ENCODE data around the gene GFPT2.
A peak's percentile ranks its signal among the peaks of the same experiment; 100 is the strongest.

The GFPT2 gene

DNA sequence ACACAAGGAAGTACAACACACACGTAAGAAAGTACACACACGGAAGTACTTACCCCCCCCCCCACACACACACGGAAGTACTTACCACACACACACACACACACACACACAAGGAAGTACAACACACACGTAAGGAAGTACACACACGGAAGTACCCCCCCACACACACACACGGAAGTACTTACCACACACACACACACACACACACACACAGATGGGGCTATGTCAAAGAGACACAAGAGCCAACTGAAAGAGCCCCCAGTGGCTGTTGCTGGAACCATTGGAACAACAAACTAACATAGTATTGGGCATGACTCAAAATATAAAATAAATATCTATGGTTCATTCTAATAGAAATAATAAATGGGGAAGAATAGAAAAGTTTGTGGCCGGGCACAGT is 56.4 kb downstream of the GFPT2 start:
- TF ChIP-seq POLR2AphosphoS5 (IDR thresholded peaks at IDR 0.05; ENCODE audit: borderline replicate concordance, low read depth, low read length), result no peak
- TF ChIP-seq FOXP2 (optimal IDR thresholded peaks at IDR 0.05; ENCODE audit: control extremely low read depth, extremely low read length, insufficient read depth), result no peak
- no peak for TF ChIP-seq EZH2 (IDR thresholded peaks at IDR 0.05)
- no peak for DNase-seq (ENCODE audit: low read depth, low spot score)
- Histone ChIP-seq H3K27ac (no peak overlapping the region), H3K4me3 (no peak overlapping the region), H3K9me3 (ENCODE audit: low read depth, low read length) (no peaks in the 10 kb centered on the region), H3K36me3 (ENCODE audit: insufficient read depth, low read length) (no peaks in the 10 kb centered on the region), H3K9ac (ENCODE audit: insufficient read length) (no peak overlapping the region)

DNA sequence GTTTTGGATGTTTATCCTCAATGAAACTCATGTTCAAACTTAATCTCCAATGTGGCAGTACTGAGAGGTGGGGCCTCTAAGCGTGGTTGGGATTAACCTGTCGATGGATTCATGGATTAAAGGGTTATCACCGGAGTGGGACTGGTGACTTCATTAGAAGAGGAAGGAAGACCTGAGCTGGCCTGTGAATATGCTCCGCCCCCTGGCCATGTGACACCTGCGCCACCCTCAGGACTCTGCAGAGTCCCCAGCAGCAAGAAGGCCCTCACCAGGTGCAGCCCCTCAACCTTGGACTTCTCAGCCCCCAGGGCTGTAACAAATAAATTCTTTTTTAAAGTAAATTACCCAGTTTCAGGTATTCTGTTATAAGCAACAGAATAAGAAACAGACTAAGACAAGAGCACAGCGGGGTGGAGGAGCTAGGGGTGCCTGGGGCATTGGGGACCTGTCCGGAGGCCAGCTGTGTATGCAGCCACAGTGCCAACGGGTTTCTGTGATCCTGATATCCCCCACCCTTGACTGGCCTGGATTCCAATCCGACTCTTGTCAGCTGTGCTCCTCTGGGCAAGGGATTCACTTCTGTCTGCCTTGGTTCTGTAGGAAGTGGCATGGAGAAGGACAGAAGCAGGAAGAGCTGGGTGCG is 58.1 kb downstream of the GFPT2 start:
- no peak overlapping the region for H3K9ac ChIP-seq (ENCODE audit: insufficient read length)
- DNase-seq (ENCODE audit: low read depth, low spot score), result no peak
- no peak overlapping the region for H3K27ac ChIP-seq
- no peak overlapping the region for H3K4me3 ChIP-seq
- TF ChIP-seq POLR2AphosphoS5 (IDR thresholded peaks at IDR 0.05; ENCODE audit: borderline replicate concordance, low read depth, low read length), result no peak
- TF ChIP-seq EZH2 (IDR thresholded peaks at IDR 0.05), result no peak
- no peak for TF ChIP-seq FOXP2 (optimal IDR thresholded peaks at IDR 0.05; ENCODE audit: control extremely low read depth, extremely low read length, insufficient read depth)
- H3K36me3 ChIP-seq (ENCODE audit: insufficient read depth, low read length), result no peaks in the 10 kb centered on the region
- H3K9me3 ChIP-seq (ENCODE audit: low read depth, low read length), result no peaks in the 10 kb centered on the region

DNA sequence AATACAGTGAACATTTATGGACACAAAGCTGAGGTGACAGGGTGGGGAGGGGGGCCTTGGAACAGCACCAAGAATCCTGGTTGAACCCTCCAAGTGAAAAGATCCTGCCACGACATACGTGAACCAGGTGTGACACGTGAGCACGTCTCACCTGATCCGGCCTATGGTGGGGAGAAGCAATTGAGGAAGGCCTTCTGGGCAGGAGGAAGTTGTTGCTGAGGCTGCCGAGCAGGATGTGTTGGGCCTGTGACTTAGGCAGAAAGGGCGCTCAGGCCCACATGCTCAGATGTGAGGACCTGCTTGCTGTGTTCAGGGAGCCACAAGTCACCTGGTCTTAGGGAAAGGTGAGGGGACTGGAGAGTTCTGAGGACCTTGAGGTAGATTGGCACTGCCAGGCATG is 58.7 kb downstream of the GFPT2 start:
- no peak overlapping the region for H3K9ac ChIP-seq (ENCODE audit: insufficient read length)
- no peak overlapping the region for H3K27ac ChIP-seq
- no peak for DNase-seq (ENCODE audit: low read depth, low spot score)
- TF ChIP-seq FOXP2 (optimal IDR thresholded peaks at IDR 0.05; ENCODE audit: control extremely low read depth, extremely low read length, insufficient read depth) (no peak), EZH2 (IDR thresholded peaks at IDR 0.05) (no peak), POLR2AphosphoS5 (IDR thresholded peaks at IDR 0.05; ENCODE audit: borderline replicate concordance, low read depth, low read length) (no peak)
- no peak overlapping the region for H3K4me3 ChIP-seq
- H3K9me3 ChIP-seq (ENCODE audit: low read depth, low read length), result no peaks in the 10 kb centered on the region
- no peaks in the 10 kb centered on the region for H3K36me3 ChIP-seq (ENCODE audit: insufficient read depth, low read length)

DNA sequence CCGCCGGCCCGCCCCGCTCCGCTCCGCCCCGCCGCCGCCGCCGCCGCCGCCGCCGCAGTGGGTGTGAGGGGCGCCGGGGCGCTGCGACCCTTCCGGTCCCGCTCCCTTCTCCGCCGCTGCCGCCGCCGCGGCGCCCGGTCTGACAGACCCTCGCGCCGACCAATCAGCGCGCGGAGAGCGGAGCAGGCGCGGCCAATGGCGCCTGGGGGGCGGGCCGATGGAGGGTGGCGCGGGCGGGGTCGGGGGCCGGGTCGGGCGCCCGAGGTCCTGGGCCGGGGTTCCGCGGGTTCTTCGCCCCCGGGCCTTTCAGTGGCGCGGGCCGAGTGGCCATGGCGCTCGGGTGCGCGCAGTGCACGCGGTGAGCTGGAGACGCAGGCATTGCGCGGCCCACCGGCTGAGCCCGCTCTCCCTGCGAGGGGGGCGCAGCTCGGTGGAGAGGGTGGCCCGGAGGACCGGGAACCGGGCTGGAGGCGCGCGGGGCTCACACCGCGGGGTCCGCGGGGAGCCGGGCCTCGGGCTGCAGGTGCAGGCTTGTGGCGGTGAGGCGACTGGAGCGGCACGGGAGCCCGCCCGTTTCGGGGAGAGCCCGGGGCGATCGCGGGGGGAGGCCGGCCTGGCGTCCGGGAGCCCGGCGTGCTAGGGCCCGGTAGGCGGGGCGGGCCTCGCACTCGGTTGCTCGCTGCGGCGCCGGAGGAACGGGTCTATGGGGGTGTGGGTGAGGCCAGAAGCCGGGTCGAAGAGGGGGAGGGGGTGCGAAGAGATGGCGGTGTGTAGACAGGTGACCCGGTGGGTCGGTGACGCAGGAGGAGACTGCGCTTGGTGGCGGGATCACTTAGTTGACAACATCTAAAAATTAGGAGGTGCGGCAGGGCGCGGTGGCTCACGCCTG is 60.9 kb downstream of the GFPT2 start, which contains the start of gene MAPK9:
Gene MAPK9 (minus strand): TSS at position 141 of the 889 bp plus-strand sequence. CDS start 11,522 bp downstream, outside the sequence.
- Histone ChIP-seq H3K4me3 (peak within 1 kb of the TSS; percentile 94), H3K36me3 (ENCODE audit: insufficient read depth, low read length) (peaks cover 3% of the 10 kb centered on the region; the same call in 1 of the 2 replicates), H3K27ac (no peak within 1 kb of the TSS), H3K9me3 (ENCODE audit: low read depth, low read length) (no peaks in the 10 kb centered on the region), H3K9ac (ENCODE audit: insufficient read length) (peak within 1 kb of the TSS; percentile 83)
- TF ChIP-seq POLR2AphosphoS5 (IDR thresholded peaks at IDR 0.05; ENCODE audit: borderline replicate concordance, low read depth, low read length), result peak; percentile 63; the same call in 1 of the 2 replicates
- TF ChIP-seq EZH2 (IDR thresholded peaks at IDR 0.05), result no peak
- TF ChIP-seq FOXP2 (optimal IDR thresholded peaks at IDR 0.05; ENCODE audit: control extremely low read depth, extremely low read length, insufficient read depth), result no peak
- no peak for DNase-seq (ENCODE audit: low read depth, low spot score)

DNA sequence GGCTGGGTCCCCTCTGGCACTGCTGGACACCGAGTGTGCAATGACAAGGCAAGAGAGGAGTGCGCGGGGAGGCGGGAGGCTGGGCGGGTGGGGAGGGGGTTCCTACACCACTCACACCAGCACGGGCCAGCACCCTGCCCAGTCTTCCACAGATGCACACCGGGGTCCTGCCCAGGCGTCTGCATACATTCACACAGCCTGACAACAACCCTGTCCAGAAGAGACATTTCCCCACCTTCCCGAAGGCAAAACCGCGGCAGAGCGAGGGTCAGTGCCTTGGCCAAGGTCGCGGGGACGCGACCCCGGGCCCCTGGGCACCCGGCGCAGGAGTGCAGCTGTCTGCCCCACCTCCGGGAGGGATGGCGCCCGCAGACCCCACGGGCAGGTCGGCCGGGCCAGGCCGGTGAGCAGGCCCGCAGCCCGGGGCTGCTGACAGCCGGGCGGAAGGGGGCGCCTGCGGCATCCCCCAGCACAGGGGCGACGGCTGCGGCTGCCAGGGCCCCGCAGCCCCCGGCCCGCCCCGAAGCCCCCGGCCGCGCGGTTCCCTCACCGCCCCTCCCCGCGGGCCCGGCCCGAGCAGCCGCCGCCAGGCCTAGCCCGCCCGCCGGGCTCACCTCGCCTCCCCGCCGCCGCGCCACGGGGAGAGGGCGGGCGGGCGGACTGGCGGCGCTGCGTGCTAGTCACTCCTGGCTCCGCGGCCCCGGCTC is 61.7 kb downstream of the GFPT2 start:
- TF ChIP-seq FOXP2 (optimal IDR thresholded peaks at IDR 0.05; ENCODE audit: control extremely low read depth, extremely low read length, insufficient read depth) (no peak), POLR2AphosphoS5 (IDR thresholded peaks at IDR 0.05; ENCODE audit: borderline replicate concordance, low read depth, low read length) (no peak), EZH2 (IDR thresholded peaks at IDR 0.05) (no peak)
- Histone ChIP-seq H3K27ac (no peak overlapping the region), H3K9ac (ENCODE audit: insufficient read length) (peak overlapping the region; percentile 83), H3K36me3 (ENCODE audit: insufficient read depth, low read length) (peaks cover 11% of the 10 kb centered on the region; the same call in 1 of the 2 replicates), H3K9me3 (ENCODE audit: low read depth, low read length) (no peaks in the 10 kb centered on the region), H3K4me3 (peak overlapping the region; percentile 87)
- no peak for DNase-seq (ENCODE audit: low read depth, low spot score)

DNA sequence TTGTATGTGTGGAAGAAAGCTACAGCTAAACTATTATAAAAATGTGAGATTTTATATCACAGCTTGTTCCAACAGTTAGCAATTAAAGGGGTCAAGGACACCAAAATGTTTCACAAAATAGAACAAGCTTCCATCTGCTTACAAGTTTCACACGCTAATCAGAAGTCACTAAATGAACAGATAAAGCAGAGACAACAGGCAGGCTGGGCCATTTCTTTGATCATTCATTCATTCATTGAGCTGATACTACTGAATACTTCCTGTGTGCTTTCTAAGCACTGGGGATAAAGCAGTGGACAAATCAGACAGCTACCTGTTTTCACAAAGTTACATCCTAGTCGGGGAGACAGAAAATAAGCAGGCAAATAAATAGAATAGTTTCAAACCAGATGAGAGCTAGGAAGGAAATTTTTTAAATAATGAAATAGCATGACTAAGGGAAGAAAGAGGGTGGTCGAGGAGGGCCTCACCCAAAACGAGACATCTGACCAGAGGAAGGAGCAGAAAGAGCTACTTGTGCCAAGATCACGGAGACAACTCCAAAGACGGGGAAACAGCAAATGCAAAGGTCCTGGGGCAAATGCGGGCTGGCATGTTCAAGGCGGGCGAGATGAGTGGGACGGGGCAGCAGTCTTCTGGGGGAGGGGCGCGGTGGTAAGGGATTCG is 62.4 kb downstream of the GFPT2 start:
- H3K27ac ChIP-seq, result no peak overlapping the region
- H3K9me3 ChIP-seq (ENCODE audit: low read depth, low read length), result no peaks in the 10 kb centered on the region
- DNase-seq (ENCODE audit: low read depth, low spot score), result no peak
- TF ChIP-seq POLR2AphosphoS5 (IDR thresholded peaks at IDR 0.05; ENCODE audit: borderline replicate concordance, low read depth, low read length), result no peak
- no peak for TF ChIP-seq EZH2 (IDR thresholded peaks at IDR 0.05)
- peak overlapping the region; percentile 87 for H3K4me3 ChIP-seq
- peaks cover 13% of the 10 kb centered on the region; the same call in 1 of the 2 replicates for H3K36me3 ChIP-seq (ENCODE audit: insufficient read depth, low read length)
- H3K9ac ChIP-seq (ENCODE audit: insufficient read length), result no peak overlapping the region

DNA sequence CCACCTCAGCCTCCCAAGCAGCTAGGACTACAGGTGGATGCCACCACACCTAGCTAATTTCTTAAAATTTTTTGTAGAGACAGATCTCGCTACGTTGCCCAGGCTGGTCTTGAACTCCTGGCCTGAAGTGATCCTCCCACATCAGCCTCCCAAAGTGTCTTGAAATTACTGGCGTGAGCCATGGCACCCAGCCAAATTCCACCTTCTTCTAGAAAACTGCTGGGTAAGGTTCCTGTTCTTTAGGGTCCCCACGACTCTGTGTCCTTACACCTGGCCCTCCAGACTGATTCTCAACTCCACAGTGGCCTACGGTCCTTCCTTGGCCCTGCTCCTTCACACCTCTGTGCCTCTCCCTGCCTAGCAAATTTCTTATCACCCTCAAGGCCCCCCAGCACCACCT is 63.2 kb downstream of the GFPT2 start:
- no peak for DNase-seq (ENCODE audit: low read depth, low spot score)
- H3K36me3 ChIP-seq (ENCODE audit: insufficient read depth, low read length), result peaks cover 18% of the 10 kb centered on the region
- H3K4me3 ChIP-seq, result no peak overlapping the region
- no peaks in the 10 kb centered on the region; the same call in 1 of the 2 replicates for H3K9me3 ChIP-seq (ENCODE audit: low read depth, low read length)
- TF ChIP-seq EZH2 (IDR thresholded peaks at IDR 0.05), result no peak
- TF ChIP-seq POLR2AphosphoS5 (IDR thresholded peaks at IDR 0.05; ENCODE audit: borderline replicate concordance, low read depth, low read length), result no peak
- TF ChIP-seq FOXP2 (optimal IDR thresholded peaks at IDR 0.05; ENCODE audit: control extremely low read depth, extremely low read length, insufficient read depth), result no peak
- H3K27ac ChIP-seq, result no peak overlapping the region
- no peak overlapping the region for H3K9ac ChIP-seq (ENCODE audit: insufficient read length)

All from SK-N-MC (cell line).